Dermis blood vessel endothelial cell (primary cell): ENCODE data around the gene LRRC59. TPM values are rescaled to one million over a fixed set of nuclear protein-coding genes. Genes with fewer than 3 reads are reported as not detected.
"Not testable (repeated sequence)": the region's sequence is repeated elsewhere in the genome, so short reads cannot be mapped to it uniquely, and the experiment has no call there.

Experiments
- DNase-seq: peaks from one replicate; pipeline ENCODE4 v3.0.0; 2010
- total RNA-seq: library from RNA; depleted of rRNA; stranded (reverse); fragments of >200 nt; gene quantifications from 2 replicates; pipeline ENCODE4 v1.2.3, GENCODE V29; 2014

LRRC59 gene
- total RNA-seq = 118 and 227 TPM in 2 replicates

- peak; percentile 91 for DNase-seq
Measured at GRCh38 chr17:50397111-50397918, at the start of gene LRRC59. TSS of gene LRRC59 (minus strand) at chr17:50397523. CDS start at chr17:50397317, 206 bp downstream.

- no peak for DNase-seq
Measured at GRCh38 chr17:50445730-50446325, 48.5 kb upstream of the LRRC59 start.

DNA sequence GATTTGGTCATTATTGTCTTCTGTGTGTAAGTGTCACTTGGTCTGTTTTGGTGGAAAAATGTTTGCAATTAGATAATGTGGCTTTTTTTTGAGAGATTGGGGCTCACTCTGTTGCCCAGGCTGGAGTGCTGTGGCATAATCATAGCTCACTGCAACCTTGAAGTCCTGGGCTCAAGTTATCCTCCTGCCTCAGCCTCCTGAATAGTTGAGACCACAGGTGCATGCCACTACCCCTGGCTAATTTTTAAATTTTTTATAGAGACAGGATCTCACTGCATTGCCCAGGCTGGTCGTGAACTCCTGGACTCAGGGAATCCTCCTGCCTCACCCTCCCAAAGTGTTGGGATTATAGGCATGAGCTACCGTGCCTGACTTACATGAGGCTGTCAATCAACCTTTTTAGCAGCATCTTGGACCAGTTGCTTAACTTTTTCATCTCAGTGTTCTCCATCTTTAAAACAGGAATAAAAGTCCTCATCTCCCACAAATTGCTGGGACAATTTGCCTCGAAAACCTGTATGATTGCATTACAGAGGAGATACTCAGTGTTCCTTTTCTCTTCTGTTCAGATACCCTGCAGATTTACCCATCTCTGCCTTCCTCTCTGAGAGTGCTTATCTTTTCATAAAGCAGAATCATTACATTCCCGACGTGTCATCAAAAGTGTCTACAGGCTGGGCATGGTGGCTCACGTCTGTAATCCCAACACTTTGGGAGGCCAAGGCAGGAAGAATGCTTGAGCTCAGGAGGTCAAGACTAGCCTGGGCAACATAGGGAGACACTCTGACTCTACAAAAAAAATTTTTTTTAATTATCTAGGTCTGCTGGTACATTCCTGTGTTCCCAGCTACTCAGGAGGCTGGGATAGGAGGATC lies 47.8 kb upstream of the LRRC59 start:
- DNase-seq = no peak

GRCh38 chr17:50443505-50443974 lies 46.2 kb upstream of the LRRC59 start:
- no peak for DNase-seq

GRCh38 chr17:50440838-50441829 lies 43.8 kb upstream of the LRRC59 start:
- DNase-seq = no peak

DNA sequence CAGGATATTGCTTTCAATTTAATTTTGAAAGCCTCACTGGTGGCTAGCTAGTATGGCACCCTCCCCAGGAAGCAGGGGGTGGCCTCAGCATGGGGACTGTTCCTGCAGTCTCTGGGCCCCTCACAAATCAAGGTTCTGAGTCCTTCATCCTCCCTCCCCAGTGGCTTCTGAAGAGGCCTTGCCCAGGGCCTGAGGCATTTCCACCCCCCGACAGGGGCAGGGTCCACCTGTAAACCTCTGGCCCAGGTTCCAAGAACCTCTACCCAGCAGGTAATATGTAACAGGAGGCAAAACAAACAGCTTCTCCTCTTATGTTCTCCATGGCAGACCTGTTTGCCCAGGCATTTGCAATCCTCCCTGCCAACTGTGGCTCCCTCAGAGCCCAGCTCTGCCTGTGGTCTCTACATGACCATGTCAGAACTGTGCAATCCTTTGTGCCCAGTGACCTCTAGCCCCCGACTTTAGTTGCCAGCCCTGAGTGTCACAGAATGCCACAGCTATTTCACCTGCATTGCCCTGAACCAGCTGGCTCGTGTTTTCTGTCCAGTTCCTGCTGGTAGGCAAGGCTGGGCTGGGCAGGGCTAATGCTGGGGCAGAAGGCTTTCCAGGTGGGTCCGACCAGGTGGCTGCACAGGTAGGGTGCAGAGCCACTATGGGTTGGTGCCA lies 43.0 kb upstream of the LRRC59 start:
- no peak for DNase-seq

GRCh38 chr17:50439008-50439407 lies 41.7 kb upstream of the LRRC59 start:
- no peak for DNase-seq

- no peak for DNase-seq
Measured at GRCh38 chr17:50437409-50437808, 40.1 kb upstream of the LRRC59 start.

DNA sequence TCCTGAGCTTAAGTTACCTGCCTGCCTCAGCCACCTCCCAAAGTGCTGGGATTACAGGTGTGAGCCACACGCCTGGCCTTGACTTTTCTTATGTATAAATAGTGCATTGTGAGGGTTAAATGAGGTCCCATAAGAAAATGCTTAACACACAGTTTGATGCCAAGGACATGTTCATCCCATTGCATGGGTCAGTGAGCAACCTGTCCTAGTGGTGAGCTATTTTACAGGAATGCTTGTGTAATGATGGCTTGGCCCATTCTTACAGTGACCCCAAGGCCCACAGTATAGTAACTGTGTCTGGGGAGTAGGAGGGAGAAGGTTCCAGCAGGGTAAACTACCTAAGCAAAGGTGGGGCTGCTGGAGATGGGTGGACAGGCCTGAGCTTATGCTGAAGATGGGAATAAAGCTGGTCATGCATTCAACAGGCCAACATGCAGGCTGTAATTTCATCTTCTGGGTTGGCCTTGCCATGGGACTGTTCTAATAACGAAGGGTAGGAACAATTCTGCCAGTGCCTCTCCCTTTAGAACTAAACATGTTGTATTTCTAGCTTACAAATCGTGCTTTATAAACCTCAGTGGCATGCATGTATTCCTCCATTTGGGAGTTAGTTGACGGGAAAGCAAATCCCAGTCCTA lies 34.9 kb upstream of the LRRC59 start:
- no peak for DNase-seq

- DNase-seq = no peak
Measured at GRCh38 chr17:50430821-50431618, 33.7 kb upstream of the LRRC59 start.

- no peak for DNase-seq
Measured at GRCh38 chr17:50429793-50430192, 32.5 kb upstream of the LRRC59 start.

DNA sequence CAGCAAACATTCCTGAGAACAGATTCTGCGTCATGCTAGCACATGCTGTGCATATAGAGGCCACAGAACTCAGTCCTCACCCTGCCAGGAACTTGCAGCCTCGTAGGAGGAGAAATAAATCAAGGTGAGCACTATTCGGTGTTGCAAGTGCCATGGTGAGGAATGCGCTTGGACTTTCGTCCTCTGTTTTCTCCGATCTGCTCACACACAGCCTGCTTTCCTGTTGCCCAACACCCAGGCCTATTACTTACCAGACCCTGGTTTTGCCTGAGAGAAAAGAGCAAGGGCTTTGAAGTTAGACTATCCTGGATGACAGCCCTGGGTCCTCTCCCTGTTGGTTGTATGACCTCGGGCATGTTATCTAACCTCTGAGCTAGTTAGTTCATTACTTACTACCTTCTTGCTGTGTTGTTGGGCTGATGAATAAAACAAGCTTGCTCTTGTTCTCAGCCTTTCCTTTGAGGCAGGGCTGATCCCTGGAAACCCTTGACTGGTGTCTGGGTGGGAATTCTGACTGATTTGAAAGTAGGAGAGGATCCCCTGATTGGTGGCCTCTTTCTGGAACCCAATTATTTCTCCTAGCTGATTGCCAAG lies 31.6 kb upstream of the LRRC59 start:
- no peak for DNase-seq

DNA sequence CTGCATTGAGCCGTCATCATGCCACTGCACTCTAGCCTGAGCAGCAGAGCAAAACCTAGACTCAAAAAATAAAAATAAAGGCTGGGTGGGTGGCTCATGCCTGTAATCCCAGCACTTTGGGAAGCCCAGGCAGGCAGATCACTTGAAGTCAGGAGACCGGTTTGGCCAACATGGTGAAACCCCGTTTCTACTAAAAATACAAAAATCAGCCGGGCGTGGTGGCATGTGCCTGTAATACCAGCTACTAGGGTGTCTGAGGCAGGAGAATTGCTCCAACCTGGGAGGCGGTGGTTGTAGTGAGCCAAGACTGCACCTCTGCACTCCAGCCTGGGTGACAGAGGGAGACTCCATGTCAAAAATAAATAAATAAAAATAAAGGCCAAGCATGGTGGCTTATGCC lies 30.8 kb upstream of the LRRC59 start:
- DNase-seq = not testable (repeated sequence)

GRCh38 chr17:50426814-50427787 lies 29.8 kb upstream of the LRRC59 start:
- DNase-seq = peak; percentile 43

DNA sequence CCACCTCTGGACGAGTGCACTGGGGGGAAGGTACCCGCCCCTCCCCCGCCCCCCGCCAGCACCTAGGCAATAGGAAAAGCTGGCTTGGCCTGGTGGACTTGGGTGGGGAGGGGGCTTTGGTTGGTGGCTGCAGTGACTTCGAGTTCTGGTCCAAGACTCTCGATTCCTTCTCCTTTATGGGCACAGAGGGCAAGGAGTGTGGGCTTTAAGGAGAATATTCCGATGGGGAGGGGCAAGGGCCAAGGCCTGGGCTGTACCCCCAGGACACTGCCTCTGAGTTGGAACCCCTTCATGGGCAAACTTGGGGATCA lies 29.1 kb upstream of the LRRC59 start:
- no peak for DNase-seq

GRCh38 chr17:50425682-50426471 lies 28.6 kb upstream of the LRRC59 start, which contains the start of gene ACSF2:
TSS of gene ACSF2 (plus strand) at chr17:50426218. CDS start at chr17:50426262, 44 bp downstream.
- DNase-seq = peak; percentile 55

GRCh38 chr17:50424996-50425681 lies 27.8 kb upstream of the LRRC59 start:
- DNase-seq = no peak
